HCT116 (cell line): Measurements from ENCODE around the gene ZNF213. TPM values are rescaled to one million over a fixed set of nuclear protein-coding genes. Genes with fewer than 3 reads are reported as not detected.

ENCODE experiments used
- ATAC-seq: fragments of 200-7000 bp; cut with Tn5 transposase; 2 replicates; pipeline ENCODE4 v1.9.1; 2020; ENCODE audit warnings: mild to moderate bottlenecking, moderate library complexity
- BruUV-seq: library from RNA; stranded (reverse); fragments of 400-500 nt; replicated peaks from 2 replicates; lab custom pipeline; 2021; lab: Mats Ljungman, UMichigan
- CTCF ChIA-PET: fragments of 300-600 bp; sonication (Branson Sonifier 250); formaldehyde crosslinking; loops from one replicate; lab custom pipeline; 2021; ENCODE audit warnings: antibody characterized with exemption; lab: Charles Lee
- POLR2A ChIA-PET: fragments of 300-600, 350-600 bp; sonication (Branson Sonifier 250); formaldehyde crosslinking; loops from one replicate; lab custom pipeline; 2021; ENCODE audit warnings: antibody characterized with exemption; lab: Charles Lee
- RAD21 ChIA-PET, 2 experiments: fragments of 300-600 bp; sonication (Branson Sonifier 250); formaldehyde crosslinking; loops; one replicate each; lab custom pipeline; 2023; ENCODE audit warnings: low total read pairs in 2 of 2; ENCODE audit not compliant: uncharacterized antibody in 2 of 2, unreplicated experiment in 2 of 2, low non-redundant PET in 1 of 2; lab: Charles Lee
- DNase-seq: peaks from one replicate; pipeline ENCODE4 v3.0.0-alpha.2; 2010; ENCODE audit warnings: low read depth, low spot score
- H2AFZ ChIP-seq: fragments of 200-600 bp; shearing (Covaris generic), sonication (generic); 2 replicates; pipeline ENCODE4 v1.6.1; 2017; ENCODE audit warnings: low read depth, mixed run types, mixed read lengths, antibody characterized with exemption, low read length; ENCODE audit not compliant: poor library complexity, severe bottlenecking
- H3K27ac ChIP-seq: 2 replicates; pipeline ENCODE4 v1.5.1; 2012; ENCODE audit warnings: low read depth, low read length
- H3K27me3 ChIP-seq: fragments of 200-600 bp; sonication (generic); 2 replicates; pipeline ENCODE4 v1.6.1; 2016; ENCODE audit warnings: mixed run types, low read length, mixed read lengths; ENCODE audit not compliant: insufficient read depth
- H3K36me3 ChIP-seq, 2 experiments: fragments of 200-500 bp in 1 of 2; fragments of 200-600 bp in 1 of 2; sonication (Bioruptor generic) in 1 of 2; sonication (generic) in 1 of 2; 2 replicates each; pipeline versions ENCODE4 v1.5.1 to v1.6.1; 2014 to 2016; ENCODE audit warnings: low read length in 2 of 2, inconsistent platforms in 1 of 2, mixed read lengths in 1 of 2, mixed run types in 1 of 2; ENCODE audit not compliant: insufficient read depth in 2 of 2, control insufficient read depth in 1 of 2
- H3K4me1 ChIP-seq, 2 experiments: fragments of 200-600 bp in 1 of 2; sonication (generic) in 1 of 2; 2 replicates each; pipeline versions ENCODE4 v1.5.1 to v1.6.1; 2012 to 2017; ENCODE audit warnings: low read length in 2 of 2, inconsistent platforms in 1 of 2, mild to moderate bottlenecking in 1 of 2, mixed read lengths in 1 of 2, mixed run types in 1 of 2, moderate library complexity in 1 of 2; ENCODE audit not compliant: insufficient read depth in 2 of 2, control insufficient read depth in 1 of 2
- H3K4me2 ChIP-seq: fragments of 200-600 bp; sonication (generic); 2 replicates; pipeline ENCODE4 v1.6.1; 2017; ENCODE audit warnings: mixed run types, low read length, mixed read lengths
- H3K4me3 ChIP-seq, 2 experiments: fragments of 200-600 bp in 1 of 2; sonication (generic) in 1 of 2; replicated peaks in 1 of 2; 2 replicates each; pipeline ENCODE4 v1.5.1; 2011 to 2016; ENCODE audit warnings: low read length in 2 of 2, control low read depth in 1 of 2, low read depth in 1 of 2, mild to moderate bottlenecking in 1 of 2, mixed read lengths in 1 of 2, mixed run types in 1 of 2
- H3K79me2 ChIP-seq: fragments of 200-600 bp; sonication (generic); 2 replicates; pipeline ENCODE4 v1.6.1; 2017; ENCODE audit warnings: mild to moderate bottlenecking, mixed run types, low read length, moderate library complexity, mixed read lengths; ENCODE audit not compliant: insufficient read depth
- H3K9ac ChIP-seq: fragments of 200-600 bp; sonication (generic); 2 replicates; pipeline ENCODE4 v1.6.1; 2016; ENCODE audit warnings: low read length, mixed read lengths
- H3K9me2 ChIP-seq: fragments of 200-600 bp; sonication (generic), shearing (Covaris generic); 2 replicates; pipeline ENCODE4 v1.6.1; 2017; ENCODE audit warnings: mixed run types, mild to moderate bottlenecking, moderate library complexity; ENCODE audit not compliant: insufficient read depth
- H3K9me3 ChIP-seq, 2 experiments: fragments of 200-500 bp in 1 of 2; fragments of 200-600 bp in 1 of 2; sonication (Bioruptor generic) in 1 of 2; sonication (generic) in 1 of 2; 2 replicates each; pipeline ENCODE4 v1.6.1; 2014 to 2017; ENCODE audit warnings: low read length in 2 of 2, mixed read lengths in 2 of 2, inconsistent platforms in 1 of 2, low read depth in 1 of 2, mild to moderate bottlenecking in 1 of 2, mixed run types in 1 of 2, moderate library complexity in 1 of 2; ENCODE audit not compliant: control insufficient read depth in 1 of 2, insufficient read depth in 1 of 2
- H4K20me1 ChIP-seq: fragments of 200-600 bp; sonication (generic), shearing (Covaris generic); 2 replicates; pipeline ENCODE4 v1.6.1; 2017; ENCODE audit warnings: mixed run types, mild to moderate bottlenecking, moderate library complexity; ENCODE audit not compliant: insufficient read depth
- ATF3 ChIP-seq: IDR thresholded peaks from 2 replicates; pipeline ENCODE4 v1.6.1; 2012
- CBX3 ChIP-seq: IDR thresholded peaks from 2 replicates; pipeline ENCODE4 v1.6.1; 2012; ENCODE audit warnings: low read depth
- CEBPB ChIP-seq: IDR thresholded peaks from 2 replicates; pipeline ENCODE4 v1.6.1; 2012; ENCODE audit warnings: low read depth
- CTCF ChIP-seq, 3 experiments: fragments of 200-600 bp in 1 of 3; sonication (generic) in 1 of 3; IDR thresholded peaks in 2 of 3; conservative IDR thresholded peaks in 1 of 3; 2 replicates each; pipeline ENCODE4 v1.5.1; 2012 to 2017; ENCODE audit warnings: low read depth in 2 of 3, low read length in 2 of 3, antibody characterized with exemption in 1 of 3, borderline replicate concordance in 1 of 3, control low read depth in 1 of 3, mild to moderate bottlenecking in 1 of 3, mixed read lengths in 1 of 3, mixed run types in 1 of 3, moderate library complexity in 1 of 3; ENCODE audit not compliant: insufficient read depth in 1 of 3
- EGR1 ChIP-seq: IDR thresholded peaks from 2 replicates; pipeline ENCODE4 v1.6.1; 2012; ENCODE audit warnings: low read depth
- ELF1 ChIP-seq: IDR thresholded peaks from 2 replicates; pipeline ENCODE4 v1.6.1; 2012; ENCODE audit warnings: low read depth, borderline replicate concordance
- EZH2 ChIP-seq: fragments of 200-600 bp; sonication (generic); IDR thresholded peaks from 2 replicates; pipeline ENCODE4 v1.6.1; 2017; ENCODE audit warnings: antibody characterized with exemption, mixed run types
- JUND ChIP-seq: IDR thresholded peaks from 2 replicates; pipeline ENCODE4 v1.6.1; 2012
- MAX ChIP-seq: IDR thresholded peaks from 2 replicates; pipeline ENCODE4 v1.6.1; 2012
- POLR2A ChIP-seq: IDR thresholded peaks from 2 replicates; pipeline ENCODE4 v1.7.0; 2011; ENCODE audit warnings: borderline replicate concordance; ENCODE audit not compliant: insufficient read depth, insufficient read length; ENCODE audit errors: extremely low read depth
- RAD21 ChIP-seq: IDR thresholded peaks from 2 replicates; pipeline ENCODE4 v1.6.1; 2012; ENCODE audit warnings: low read depth, mild to moderate bottlenecking
- REST ChIP-seq: IDR thresholded peaks from 2 replicates; pipeline ENCODE4 v1.6.1; 2012; ENCODE audit warnings: low read depth
- SIN3A ChIP-seq: IDR thresholded peaks from 2 replicates; pipeline ENCODE4 v1.6.1; 2012; ENCODE audit warnings: low read depth
- SP1 ChIP-seq: IDR thresholded peaks from 2 replicates; pipeline ENCODE4 v1.6.1; 2012; ENCODE audit warnings: low read depth
- ZBTB33 ChIP-seq: IDR thresholded peaks from 2 replicates; pipeline ENCODE4 v1.6.1; 2011; ENCODE audit warnings: mild to moderate bottlenecking, low read length, moderate library complexity; ENCODE audit not compliant: insufficient replicate concordance; ENCODE audit errors: extremely low read depth
- ZFX ChIP-seq: fragments of 450-650 bp; IDR thresholded peaks from 2 replicates; pipeline ENCODE4 v1.6.1; 2017
- ZNF274 ChIP-seq: fragments of 200-500 bp; sonication (Bioruptor generic); IDR thresholded peaks from 2 replicates; pipeline ENCODE4 v1.6.1; 2014; ENCODE audit warnings: mild to moderate bottlenecking, low read depth, low read length, inconsistent platforms
- intact Hi-C: fragments of 100-400 bp; cut with micrococcal nuclease; formaldehyde crosslinking; loops from 2 replicates; pipeline ENCODE4 v1.10.0; 2022
- total RNA-seq: library from RNA; stranded (reverse); gene quantifications from one replicate; pipeline ENCODE4 v1.2.1, GENCODE V29; 2021; ENCODE audit not compliant: unreplicated experiment

ZNF213 gene
- total RNA-seq, 1 experiment from 2014 or later = 11.0 TPM

- Histone ChIP-seq H3K4me3 (no peak overlapping the region), H3K27me3 (no peaks in the 10 kb centered on the region), H4K20me1 (no peaks in the 10 kb centered on the region), H3K79me2 (no peaks in the 10 kb centered on the region), H3K9ac (no peak overlapping the region), H2AFZ (no peak overlapping the region), H3K27ac (no peak overlapping the region), H3K4me2 (no peak overlapping the region), H3K36me3 (no peaks in the 10 kb centered on the region), H3K9me2 (no peaks in the 10 kb centered on the region), H3K4me1 (peaks cover 11 to 34% of the 10 kb centered on the region in 2 experiments; a peak in 3 of 4 replicates), H3K9me3 (no peaks in the 10 kb centered on the region)
- POLR2A ChIA-PET = interaction anchor here (0.7 to 1.0 kb wide), 3 partner anchors 9 to 19 kb away, joined by 3 to 4 read pairs (median 4); no protein-coding TSS in a partner anchor
- ATAC-seq (no peak), DNase-seq (no peak)
- no TSS peak for BruUV-seq
- RAD21 ChIA-PET = interaction anchor here in 1 of 2 experiments (1.0 kb wide), 1 partner anchor 16 kb away, joined by 4 read pairs; no protein-coding TSS in a partner anchor
- no peak for TF ChIP-seq SP1
- no peak for TF ChIP-seq ELF1
- no peak for TF ChIP-seq MAX
- TF ChIP-seq ZBTB33 = no peak
- TF ChIP-seq REST = no peak
- TF ChIP-seq POLR2A = no peak
- no peak for TF ChIP-seq ZNF274
- TF ChIP-seq ATF3 = no peak
- TF ChIP-seq SIN3A = no peak
- no peak for TF ChIP-seq RAD21
- no peak for TF ChIP-seq JUND
- TF ChIP-seq CTCF (IDR thresholded peaks at IDR 0.05 in 2 of 3, conservative IDR thresholded peaks at IDR 0.05 in 1 of 3; ENCODE audit: borderline replicate concordance in 1 of 3, insufficient read depth in 1 of 3, low read depth in 2 of 3, low read length in 2 of 3) = no peak
- no peak for TF ChIP-seq EGR1
- TF ChIP-seq CEBPB = no peak
- TF ChIP-seq CBX3 = no peak
- no peak for TF ChIP-seq EZH2
- TF ChIP-seq ZFX = no peak
- intact Hi-C loops = loop anchor here (5.0 kb wide), 1 partner anchor 34 kb away; no protein-coding TSS in a partner anchor
- CTCF ChIA-PET = interaction anchor here (0.5 to 1.2 kb wide), 13 partner anchors 8 to 135 kb away, joined by 3 to 14 read pairs (median 4); partner anchors contain the start of genes OR1F1 and ZNF205
Measured at GRCh38 chr16:3166505-3166886, 31.7 kb downstream of the ZNF213 start.
